ENCODE results near the gene PATL2. TPM values are rescaled to one million over a fixed set of nuclear protein-coding genes. Genes with fewer than 3 reads are reported as not detected.
A peak's percentile ranks its signal among the peaks of the same experiment; 100 is the strongest.

Gene PATL2
- total RNA-seq, 6 experiments from 2014 or later: 0.28 to 1.9 (median 0.71) TPM

DNA sequence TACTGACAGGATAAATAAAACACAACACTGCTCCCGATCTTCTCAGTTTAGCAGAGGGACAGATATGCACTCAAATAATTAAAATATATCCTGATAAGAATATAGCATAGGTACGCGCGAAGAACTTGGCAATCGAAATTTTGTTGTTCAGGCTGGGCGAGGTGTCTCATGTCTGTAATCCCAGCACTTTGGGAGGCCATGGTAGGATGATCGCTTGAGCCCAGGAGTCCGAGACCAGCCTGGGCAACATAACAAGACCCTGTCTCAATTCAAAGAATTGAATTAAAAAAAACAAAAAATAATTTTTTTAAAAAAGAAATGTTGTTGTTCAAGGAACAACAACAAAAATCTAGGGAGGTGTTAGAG is 7.8 kb upstream of the PATL2 start:
- H3K4me1 ChIP-seq: peaks cover 0 to 20% (median 0%) of the 10 kb centered on the region in 4 donors
- WGBS (ENCODE audit: insufficient coverage, low coverage, low lambda C conversion rate, missing lambda C conversion rate): 72% methylated on average over 8 of the region's 8 CpGs
- H3K4me3 ChIP-seq: no peak overlapping the region
- intact Hi-C loops (cut with DNase I): no loop called here
- ATAC-seq (no peak), DNase-seq (no peak)
- no peaks in the 10 kb centered on the region for H3K27me3 ChIP-seq
- peak overlapping the region in 1 of 3 donors; percentile 25 for H3K27ac ChIP-seq
- no peaks in the 10 kb centered on the region for H3K9me3 ChIP-seq
- TF ChIP-seq, protein P1, sequence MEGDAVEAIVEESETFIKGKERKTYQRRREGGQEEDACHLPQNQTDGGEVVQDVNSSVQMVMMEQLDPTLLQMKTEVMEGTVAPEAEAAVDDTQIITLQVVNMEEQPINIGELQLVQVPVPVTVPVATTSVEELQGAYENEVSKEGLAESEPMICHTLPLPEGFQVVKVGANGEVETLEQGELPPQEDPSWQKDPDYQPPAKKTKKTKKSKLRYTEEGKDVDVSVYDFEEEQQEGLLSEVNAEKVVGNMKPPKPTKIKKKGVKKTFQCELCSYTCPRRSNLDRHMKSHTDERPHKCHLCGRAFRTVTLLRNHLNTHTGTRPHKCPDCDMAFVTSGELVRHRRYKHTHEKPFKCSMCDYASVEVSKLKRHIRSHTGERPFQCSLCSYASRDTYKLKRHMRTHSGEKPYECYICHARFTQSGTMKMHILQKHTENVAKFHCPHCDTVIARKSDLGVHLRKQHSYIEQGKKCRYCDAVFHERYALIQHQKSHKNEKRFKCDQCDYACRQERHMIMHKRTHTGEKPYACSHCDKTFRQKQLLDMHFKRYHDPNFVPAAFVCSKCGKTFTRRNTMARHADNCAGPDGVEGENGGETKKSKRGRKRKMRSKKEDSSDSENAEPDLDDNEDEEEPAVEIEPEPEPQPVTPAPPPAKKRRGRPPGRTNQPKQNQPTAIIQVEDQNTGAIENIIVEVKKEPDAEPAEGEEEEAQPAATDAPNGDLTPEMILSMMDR (IDR thresholded peaks at IDR 0.05): no peak
- no peak for TF ChIP-seq POLR2A (IDR thresholded peaks at IDR 0.05)
- H3K36me3 ChIP-seq: peaks cover 19 to 39% (median 33%) of the 10 kb centered on the region in 4 donors

DNA sequence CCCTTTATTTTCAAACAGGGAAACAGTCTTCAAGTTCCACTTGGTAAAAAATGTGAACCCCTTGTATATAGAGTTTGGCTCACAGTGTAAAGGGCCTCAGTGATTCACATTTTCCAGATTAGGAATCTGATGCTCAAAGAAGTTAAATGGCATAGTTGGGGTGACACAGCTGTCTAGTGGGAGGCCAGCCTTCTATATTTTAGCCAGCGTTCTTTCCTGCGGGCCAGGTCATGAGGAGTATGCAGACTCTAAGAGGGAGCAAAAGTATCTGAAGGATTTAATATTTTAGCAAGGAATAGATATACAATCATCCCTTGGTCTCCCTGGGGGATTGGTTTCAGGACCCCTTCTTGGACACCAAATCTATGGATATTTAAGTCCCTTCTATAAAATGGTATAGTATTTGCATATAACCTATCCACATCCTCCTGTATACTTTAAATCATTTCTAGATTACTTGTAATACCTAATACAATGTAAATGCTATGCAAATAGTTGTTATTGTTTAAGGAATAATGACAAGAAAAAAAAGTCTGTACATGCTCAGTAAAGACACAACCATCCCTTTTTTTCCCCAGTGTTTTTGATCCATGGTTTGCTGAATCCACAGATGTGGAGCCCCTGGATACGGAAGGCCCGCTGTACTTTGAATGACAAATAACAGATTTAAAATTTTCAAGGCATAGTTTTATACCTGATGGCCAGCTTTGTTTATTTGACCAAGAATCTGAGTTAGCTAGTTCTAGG is 7.2 kb upstream of the PATL2 start:
- 52% methylated on average over 4 of the region's 4 CpGs for WGBS (ENCODE audit: insufficient coverage, low coverage, low lambda C conversion rate, missing lambda C conversion rate)
- no peak for ATAC-seq
- intact Hi-C loops (cut with DNase I): no loop called here
- Histone ChIP-seq H3K36me3 (peaks cover 19 to 39% (median 33%) of the 10 kb centered on the region in 4 donors), H3K27me3 (no peaks in the 10 kb centered on the region), H3K27ac (no peak overlapping the region), H3K9me3 (no peaks in the 10 kb centered on the region), H3K4me1 (peaks cover 0 to 25% (median 0%) of the 10 kb centered on the region in 4 donors), H3K4me3 (no peak overlapping the region)
- TF ChIP-seq, protein P1 (IDR thresholded peaks at IDR 0.05): no peak
- no peak for TF ChIP-seq POLR2A (IDR thresholded peaks at IDR 0.05)
- DNase-seq: no peak

DNA sequence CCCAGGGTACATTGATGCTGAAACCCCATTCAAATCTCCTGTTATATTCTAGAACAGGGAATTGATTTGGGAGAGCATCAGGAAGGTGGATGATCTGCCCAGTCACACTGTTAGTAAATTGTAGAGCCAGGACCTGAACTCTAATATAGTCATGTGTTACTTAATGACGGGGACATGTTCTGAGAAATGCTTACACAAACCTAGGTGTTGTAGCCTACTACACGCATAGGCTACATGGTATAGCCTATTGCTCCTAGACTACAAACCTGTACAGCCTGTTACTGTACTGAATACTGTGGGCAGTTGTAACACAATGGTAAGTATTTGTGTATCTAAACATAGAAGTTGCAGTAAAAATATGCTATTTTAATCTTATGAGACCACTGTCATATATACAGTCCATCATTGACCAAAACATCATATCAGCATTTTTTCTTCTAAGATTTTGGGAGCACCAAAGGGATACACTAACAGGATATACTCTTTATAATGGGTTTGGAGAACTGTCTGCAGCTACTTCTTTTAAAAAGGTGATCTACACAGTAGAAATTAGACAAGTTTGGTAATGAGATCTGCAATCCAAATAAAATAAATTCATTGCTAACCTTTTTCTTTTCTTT is 6.0 kb upstream of the PATL2 start:
- DNase-seq (no peak), ATAC-seq (no peak)
- H3K4me1 ChIP-seq: peaks cover 0 to 29% (median 0%) of the 10 kb centered on the region in 4 donors
- intact Hi-C loops (cut with DNase I): no loop called here
- H3K9me3 ChIP-seq: no peaks in the 10 kb centered on the region
- no peak overlapping the region for H3K4me3 ChIP-seq
- no peaks in the 10 kb centered on the region for H3K27me3 ChIP-seq
- H3K27ac ChIP-seq: no peak overlapping the region
- TF ChIP-seq POLR2A (IDR thresholded peaks at IDR 0.05): no peak
- TF ChIP-seq, protein P1 (IDR thresholded peaks at IDR 0.05): no peak
- 73% methylated on average over 2 of the region's 2 CpGs for WGBS (ENCODE audit: insufficient coverage, low coverage, low lambda C conversion rate, missing lambda C conversion rate)
- peaks cover 19 to 39% (median 33%) of the 10 kb centered on the region in 4 donors for H3K36me3 ChIP-seq

GRCh38 chr15:44715797-44716334 is 4.7 kb upstream of the PATL2 start:
- H3K27me3 ChIP-seq: no peaks in the 10 kb centered on the region
- intact Hi-C loops (cut with DNase I): no loop called here
- H3K36me3 ChIP-seq: peaks cover 19 to 39% (median 33%) of the 10 kb centered on the region in 4 donors
- TF ChIP-seq, protein P1 (IDR thresholded peaks at IDR 0.05): no peak
- no peak for TF ChIP-seq POLR2A (IDR thresholded peaks at IDR 0.05)
- DNase-seq: no peak
- no peak for ATAC-seq
- H3K27ac ChIP-seq: no peak overlapping the region
- no peak overlapping the region for H3K4me3 ChIP-seq
- H3K9me3 ChIP-seq: no peaks in the 10 kb centered on the region
- peaks cover 0 to 29% (median 0%) of the 10 kb centered on the region in 4 donors for H3K4me1 ChIP-seq
- WGBS (ENCODE audit: insufficient coverage, low coverage, low lambda C conversion rate, missing lambda C conversion rate): 79% methylated on average over 1 of the region's 2 CpGs

Measured in right lobe of liver (tissue), 6 donors.